Measurements from ENCODE around the gene LRRN2. TPM values are rescaled to one million over a fixed set of nuclear protein-coding genes. Genes with fewer than 3 reads are reported as not detected.
A peak's percentile ranks its signal among the peaks of the same experiment; 100 is the strongest.

The LRRN2 gene
- total and polyA plus RNA-seq, 2 of the 8 experiments (the other 6 are each of a cell fraction or from before 2014, with no cell fraction given), result 1.8 to 2.3 TPM

DNA sequence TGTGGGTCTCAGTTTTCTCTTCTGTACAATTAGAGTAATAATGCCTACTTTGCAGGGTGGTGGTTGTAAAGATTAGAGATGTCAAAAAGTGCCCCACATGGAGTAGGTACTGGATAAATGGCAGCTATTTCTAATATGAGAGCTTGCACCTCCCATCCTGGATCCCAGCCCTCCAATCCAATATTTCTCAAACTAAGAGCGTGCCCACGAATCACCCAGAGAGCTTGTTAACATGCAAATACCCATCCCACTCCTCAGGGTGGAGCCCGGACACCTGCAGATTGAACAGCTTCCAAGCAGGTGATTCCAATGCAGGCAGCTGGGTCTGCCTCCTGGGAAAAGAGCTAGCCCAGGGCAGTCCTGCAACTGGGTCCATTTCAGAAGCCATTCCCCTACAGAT lies 33.0 kb downstream of the LRRN2 start:
- H2BK15ac ChIP-seq (ENCODE audit: low read length), result 0 out of 2 replicates have a peak overlapping the region, but pooled peaks have one; percentile 6
- POLR2A ChIA-PET (ENCODE audit: partially characterized antibody), result no interaction called here
- H4K20me1 ChIP-seq (replicated peaks in 1 of 2; ENCODE audit: control insufficient read depth in 1 of 2, insufficient read depth in 2 of 2, low read length in 2 of 2), result peaks cover 0 to 6% of the 10 kb centered on the region in 2 experiments
- no peak overlapping the region for H2BK20ac ChIP-seq (ENCODE audit: low read length)
- no peak overlapping the region for H2AFZ ChIP-seq (ENCODE audit: low read length)
- no peak overlapping the region for H3K9ac ChIP-seq (replicated peaks in 1 of 4; ENCODE audit: extremely low read depth in 1 of 4, low read depth in 3 of 4, low read length in 3 of 4)
- H3K27ac ChIP-seq (ENCODE audit: low read depth, low read length), result no peak overlapping the region
- H3K79me2 ChIP-seq (ENCODE audit: control insufficient read depth in 1 of 2, insufficient read depth in 2 of 2, low read length in 2 of 2), result no peaks in the 10 kb centered on the region
- TF ChIP-seq RAD21 (IDR thresholded peaks at IDR 0.05 in 1 of 2, conservative IDR thresholded peaks at IDR 0.05 in 1 of 2; ENCODE audit: low read depth in 2 of 2, low read length in 2 of 2) (peak in 1 of 2 experiments; percentile 28; a peak in 1 of 4 replicates), SUZ12 (IDR thresholded peaks at IDR 0.05; ENCODE audit: low read length) (no peak)
- no peak overlapping the region for H2BK120ac ChIP-seq (replicated peaks; ENCODE audit: low read depth, low read length)
- H4K91ac ChIP-seq (replicated peaks; ENCODE audit: insufficient read length, low read length), result no peak overlapping the region
- H3K36me3 ChIP-seq (ENCODE audit: control insufficient read depth in 2 of 4, insufficient read depth in 4 of 4, low read length in 3 of 4), result no peaks in the 10 kb centered on the region
- CTCF ChIA-PET (ENCODE audit: partially characterized antibody), result interaction anchor here (0.6 to 3.5 kb wide), 15 partner anchors 8 to 659 kb away, joined by 3 to 23 read pairs (median 4); no protein-coding TSS in a partner anchor
- H3K4me2 ChIP-seq (ENCODE audit: insufficient read depth in 1 of 2, low read depth in 2 of 2, low read length in 2 of 2), result peak overlapping the region; percentile 46 to 48
- no peak overlapping the region for H2AK5ac ChIP-seq (ENCODE audit: low read depth, low read length)
- DNase-seq (ENCODE audit: low read depth in 1 of 2, low spot score in 2 of 2) (no peak), FAIRE-seq (no peak)
- no peak overlapping the region for H3K14ac ChIP-seq (ENCODE audit: insufficient read length)
- no peak overlapping the region for H3K56ac ChIP-seq (replicated peaks; ENCODE audit: insufficient read length, low read depth, low read length)
- 16% methylated on average over 3 of the region's 3 CpGs; no CpG with 5 or more reads in 1 of the 2 experiments for WGBS, 2 experiments (ENCODE audit: extremely low coverage in 1 of 2, insufficient coverage in 1 of 2, insufficient read length in 1 of 2, insufficient replicate concordance in 2 of 2, low coverage in 1 of 2, low lambda C conversion rate in 2 of 2, missing lambda C conversion rate in 1 of 2)
- H3K9me3 ChIP-seq (ENCODE audit: insufficient read depth in 2 of 2, low read depth in 1 of 2, low read length in 1 of 2), result no peaks in the 10 kb centered on the region
- H3K23ac ChIP-seq (ENCODE audit: insufficient read length), result no peak overlapping the region
- H2BK12ac ChIP-seq (ENCODE audit: low read depth, low read length), result 0 out of 2 replicates have a peak overlapping the region, but pooled peaks have one; percentile 6
- H3K23me2 ChIP-seq (ENCODE audit: low read depth, low read length), result no peaks in the 10 kb centered on the region; the same call in 1 of the 2 replicates
- no peak overlapping the region for H2BK5ac ChIP-seq (ENCODE audit: low read depth, low read length)
- no peak overlapping the region for H4K8ac ChIP-seq (ENCODE audit: extremely low read depth, insufficient read depth, low read length)
- H3K27me3 ChIP-seq (replicated peaks in 1 of 4; ENCODE audit: control insufficient read depth in 3 of 4, extremely low read depth in 1 of 4, insufficient read depth in 3 of 4, low read length in 3 of 4), result peaks cover 0 to 8% (median 0%) of the 10 kb centered on the region in 4 experiments; a peak in 2 of 7 replicates
- H3K79me1 ChIP-seq (ENCODE audit: low read depth, low read length), result no peaks in the 10 kb centered on the region
- peak overlapping the region in 1 of 4 experiments; percentile 31; a peak in 2 of 8 replicates for H3K4me3 ChIP-seq (ENCODE audit: extremely low read depth in 1 of 4, insufficient read depth in 2 of 4, low read depth in 3 of 4, low read length in 4 of 4)
- no peak overlapping the region for H3K4ac ChIP-seq (replicated peaks; ENCODE audit: insufficient read length, low read depth, low read length)
- H3K4me1 ChIP-seq (replicated peaks in 1 of 4; ENCODE audit: control insufficient read depth in 3 of 4, insufficient read depth in 4 of 4, low read length in 3 of 4), result peaks cover 12 to 23% (median 15%) of the 10 kb centered on the region in 4 experiments
- no peak overlapping the region for H3K18ac ChIP-seq (ENCODE audit: extremely low read depth, low read length)
- no peak overlapping the region for H4K5ac ChIP-seq (ENCODE audit: insufficient read length, low read depth, low read length)
